H1 (cell line): ENCODE measurements around the gene SLC23A2. TPM values are rescaled to one million over a fixed set of nuclear protein-coding genes. Genes with fewer than 3 reads are reported as not detected.

Experiments
- CTCF ChIA-PET: fragments of 300-600 bp; sonication (Branson Sonifier 250); formaldehyde crosslinking; loops from one replicate; lab custom pipeline; 2021; ENCODE audit not compliant: partially characterized antibody; lab: Charles Lee
- POLR2A ChIA-PET: fragments of 300-600 bp; sonication (Branson Sonifier 250); formaldehyde crosslinking; loops from one replicate; lab custom pipeline; 2021; ENCODE audit warnings: inconsistent platforms; ENCODE audit not compliant: partially characterized antibody; lab: Charles Lee
- DNase-seq, 2 experiments: peaks; one replicate each; pipeline versions ENCODE4 v3.0.0 to v3.0.0-alpha.2; 2010 to 2022; ENCODE audit warnings: low spot score in 2 of 2, low read depth in 1 of 2, mixed read lengths in 1 of 2
- FAIRE-seq: peaks from 2 replicates; lab custom pipeline; 2011; peaks lifted over from hg19 to GRCh38; lab: Jason Lieb, UNC
- H2AFZ ChIP-seq: 2 replicates; pipeline ENCODE4 v1.8.1; 2012; ENCODE audit warnings: low read length, inconsistent platforms
- H2AK5ac ChIP-seq: 2 replicates; pipeline ENCODE4 v1.6.1; 2013; ENCODE audit warnings: low read depth, low read length
- H2BK120ac ChIP-seq: replicated peaks from 2 replicates; pipeline ENCODE3; 2013; ENCODE audit warnings: low read depth, low read length, inconsistent platforms
- H2BK12ac ChIP-seq: 2 replicates; pipeline ENCODE4 v1.6.1; 2013; ENCODE audit warnings: low read depth, low read length
- H2BK15ac ChIP-seq: 2 replicates; pipeline ENCODE4 v1.6.1; 2013; ENCODE audit warnings: low read length
- H2BK20ac ChIP-seq: 2 replicates; pipeline ENCODE4 v1.6.1; 2013; ENCODE audit warnings: low read length
- H2BK5ac ChIP-seq: 2 replicates; pipeline ENCODE4 v1.6.1; 2013; ENCODE audit warnings: low read depth, low read length
- H3K14ac ChIP-seq: 2 replicates; pipeline ENCODE4 v1.6.1; 2013; ENCODE audit warnings: inconsistent platforms; ENCODE audit not compliant: insufficient read length
- H3K18ac ChIP-seq: 2 replicates; pipeline ENCODE4 v1.6.1; 2013; ENCODE audit warnings: low read length; ENCODE audit errors: extremely low read depth
- H3K23ac ChIP-seq: 2 replicates; pipeline ENCODE4 v1.6.1; 2013; ENCODE audit warnings: inconsistent platforms; ENCODE audit not compliant: insufficient read length
- H3K23me2 ChIP-seq: 2 replicates; pipeline ENCODE4 v1.6.1; 2013; ENCODE audit warnings: low read depth, low read length
- H3K27ac ChIP-seq: 2 replicates; pipeline ENCODE4 v1.6.1; 2011; ENCODE audit warnings: low read depth, low read length, inconsistent platforms
- H3K27me3 ChIP-seq, 4 experiments: replicated peaks in 1 of 4; 1 replicate in 1 of 4; 2 replicates in 3 of 4; pipeline versions ENCODE4 v1.6.1 to v1.8.1; 2011 to 2013; ENCODE audit warnings: low read length in 3 of 4, mild to moderate bottlenecking in 3 of 4, inconsistent platforms in 2 of 4, mixed read lengths in 2 of 4, moderate library complexity in 1 of 4; ENCODE audit not compliant: control insufficient read depth in 3 of 4, insufficient read depth in 3 of 4; ENCODE audit errors: extremely low read depth in 1 of 4
- H3K36me3 ChIP-seq, 4 experiments: 2 replicates each; pipeline versions ENCODE4 v1.6.1 to v1.8.1; 2011 to 2013; ENCODE audit warnings: mild to moderate bottlenecking in 4 of 4, low read length in 3 of 4, moderate library complexity in 2 of 4, control low read depth in 1 of 4, inconsistent platforms in 1 of 4; ENCODE audit not compliant: insufficient read depth in 4 of 4, control insufficient read depth in 2 of 4
- H3K4ac ChIP-seq: replicated peaks from 2 replicates; pipeline ENCODE3; 2013; ENCODE audit warnings: low read length, low read depth, mixed read lengths, inconsistent platforms; ENCODE audit not compliant: insufficient read length
- H3K4me1 ChIP-seq, 4 experiments: replicated peaks in 1 of 4; 1 replicate in 1 of 4; 2 replicates in 3 of 4; pipeline versions ENCODE4 v1.6.1 to v1.8.1; 2011 to 2013; ENCODE audit warnings: low read length in 3 of 4, inconsistent platforms in 2 of 4, mixed read lengths in 1 of 4; ENCODE audit not compliant: insufficient read depth in 4 of 4, control insufficient read depth in 3 of 4
- H3K4me2 ChIP-seq, 2 experiments: 2 replicates each; pipeline versions ENCODE4 v1.6.1 to v1.8.1; 2011 to 2013; ENCODE audit warnings: low read depth in 2 of 2, low read length in 2 of 2, control low read depth in 1 of 2, inconsistent platforms in 1 of 2, mild to moderate bottlenecking in 1 of 2; ENCODE audit not compliant: insufficient read depth in 1 of 2
- H3K4me3 ChIP-seq, 4 experiments: fragments of 200-600, 300-600 bp in 1 of 4; sonication (generic), shearing (Covaris generic), sonication (Bioruptor Twin) in 1 of 4; 2 replicates each; pipeline versions ENCODE4 v1.5.1 to v1.8.1; 2011 to 2016; ENCODE audit warnings: low read length in 4 of 4, low read depth in 3 of 4, control low read depth in 2 of 4, inconsistent platforms in 2 of 4, mild to moderate bottlenecking in 2 of 4, mixed read lengths in 1 of 4, moderate library complexity in 1 of 4; ENCODE audit not compliant: insufficient read depth in 2 of 4; ENCODE audit errors: extremely low read depth in 1 of 4
- H3K56ac ChIP-seq: replicated peaks from 2 replicates; pipeline ENCODE3; 2013; ENCODE audit warnings: low read depth, mild to moderate bottlenecking, mixed read lengths, low read length, inconsistent platforms; ENCODE audit not compliant: insufficient read length
- H3K79me1 ChIP-seq: 2 replicates; pipeline ENCODE4 v1.6.1; 2013; ENCODE audit warnings: low read depth, low read length, control low read depth
- H3K79me2 ChIP-seq, 2 experiments: 2 replicates each; pipeline versions ENCODE4 v1.6.1 to v1.8.1; 2012 to 2013; ENCODE audit warnings: low read length in 2 of 2, mild to moderate bottlenecking in 2 of 2, inconsistent platforms in 1 of 2; ENCODE audit not compliant: insufficient read depth in 2 of 2, control insufficient read depth in 1 of 2
- H3K9ac ChIP-seq, 4 experiments: replicated peaks in 1 of 4; 1 replicate in 1 of 4; 2 replicates in 3 of 4; pipeline versions ENCODE4 v1.6.1 to v1.8.1; 2011 to 2013; ENCODE audit warnings: low read depth in 3 of 4, low read length in 3 of 4, control low read depth in 2 of 4, mild to moderate bottlenecking in 2 of 4, moderate library complexity in 2 of 4, inconsistent platforms in 1 of 4; ENCODE audit errors: extremely low read depth in 1 of 4
- H3K9me3 ChIP-seq, 2 experiments: 2 replicates each; pipeline versions ENCODE4 v1.6.1 to v1.8.1; 2012 to 2013; ENCODE audit warnings: mild to moderate bottlenecking in 2 of 2, moderate library complexity in 2 of 2, control low read depth in 1 of 2, inconsistent platforms in 1 of 2, low read depth in 1 of 2, low read length in 1 of 2, mixed read lengths in 1 of 2; ENCODE audit not compliant: insufficient read depth in 2 of 2
- H4K20me1 ChIP-seq, 2 experiments: replicated peaks in 1 of 2; 2 replicates each; pipeline versions ENCODE3 to v1.8.1; 2011 to 2013; ENCODE audit warnings: inconsistent platforms in 2 of 2, low read length in 2 of 2, mild to moderate bottlenecking in 1 of 2; ENCODE audit not compliant: insufficient read depth in 2 of 2, control insufficient read depth in 1 of 2
- H4K5ac ChIP-seq: 2 replicates; pipeline ENCODE4 v1.6.1; 2013; ENCODE audit warnings: low read length, low read depth, mixed read lengths, inconsistent platforms; ENCODE audit not compliant: insufficient read length
- H4K8ac ChIP-seq: 2 replicates; pipeline ENCODE4 v1.8.0; 2013; ENCODE audit warnings: mild to moderate bottlenecking, moderate library complexity, low read length, inconsistent platforms; ENCODE audit not compliant: insufficient read depth; ENCODE audit errors: extremely low read depth
- H4K91ac ChIP-seq: replicated peaks from 2 replicates; pipeline ENCODE3; 2013; ENCODE audit warnings: low read length, mixed read lengths, inconsistent platforms; ENCODE audit not compliant: insufficient read length
- BCL11A ChIP-seq, 2 experiments: IDR thresholded peaks; one replicate each; pipeline ENCODE4 v1.6.1; 2011; ENCODE audit warnings: low read depth in 2 of 2, low read length in 2 of 2, mild to moderate bottlenecking in 2 of 2
- CBX5 ChIP-seq: fragments of 300-800, 300-1000 bp; sonication (generic); IDR thresholded peaks from 2 replicates; pipeline ENCODE4 v1.7.1; 2016; ENCODE audit warnings: antibody characterized with exemption, low read length, low read depth
- CBX8 ChIP-seq: fragments of 300-800, 300-1000 bp; sonication (generic); IDR thresholded peaks from 2 replicates; pipeline ENCODE4 v1.7.1; 2016; ENCODE audit warnings: low read depth, low read length, borderline replicate concordance
- CHD1 ChIP-seq: IDR thresholded peaks from 2 replicates; pipeline ENCODE4 v1.6.1; 2012; ENCODE audit warnings: low read depth, low read length, improper control_type of control experiment
- E2F6 ChIP-seq: IDR thresholded peaks from 2 replicates; pipeline ENCODE4 v1.6.1; 2012; ENCODE audit warnings: inconsistent platforms
- GABPA ChIP-seq: IDR thresholded peaks from 2 replicates; pipeline ENCODE4 v1.6.1; 2011; ENCODE audit warnings: mild to moderate bottlenecking, low read length, moderate library complexity, borderline replicate concordance; ENCODE audit not compliant: insufficient read depth
- KDM1A ChIP-seq: fragments of 200-600, 300-600 bp; sonication (generic); IDR thresholded peaks from 2 replicates; pipeline ENCODE4 v1.7.1; 2016; ENCODE audit warnings: mild to moderate bottlenecking, low read length, borderline replicate concordance
- KDM4A ChIP-seq: IDR thresholded peaks from one replicate; pipeline ENCODE4 v1.7.1; 2012; ENCODE audit warnings: low read depth, mild to moderate bottlenecking, moderate library complexity, low read length, inconsistent platforms; ENCODE audit not compliant: severe bottlenecking
- KDM5A ChIP-seq: fragments of 200-600 bp; IDR thresholded peaks from 2 replicates; pipeline ENCODE4 v1.7.1; 2012; ENCODE audit warnings: mild to moderate bottlenecking, low read length, inconsistent platforms, mixed read lengths
- POLR2A ChIP-seq, 2 experiments: IDR thresholded peaks; 1 replicate in 1 of 2; 2 replicates in 1 of 2; pipeline ENCODE4 v1.6.1; 2011; ENCODE audit warnings: low read depth in 2 of 2, low read length in 2 of 2, mild to moderate bottlenecking in 2 of 2; ENCODE audit errors: control extremely low read depth in 1 of 2
- RNF2 ChIP-seq: fragments of 200-900, 300-1000 bp; sonication (generic); IDR thresholded peaks from 2 replicates; pipeline ENCODE4 v1.7.1; 2016; ENCODE audit warnings: borderline replicate concordance, low read depth, mild to moderate bottlenecking, antibody characterized with exemption, low read length; ENCODE audit not compliant: poor library complexity, severe bottlenecking; ENCODE audit errors: missing control alignments
- RXRA ChIP-seq: IDR thresholded peaks from 2 replicates; pipeline ENCODE4 v1.6.1; 2011; ENCODE audit warnings: low read depth, mild to moderate bottlenecking, low read length, moderate library complexity; ENCODE audit not compliant: insufficient read depth
- SIN3A ChIP-seq, 2 experiments: IDR thresholded peaks in 1 of 2; conservative IDR thresholded peaks in 1 of 2; 2 replicates each; pipeline ENCODE4 v1.6.1; 2011 to 2012; ENCODE audit warnings: low read length in 2 of 2, improper control_type of control experiment in 1 of 2, low read depth in 1 of 2, mild to moderate bottlenecking in 1 of 2
- SP2 ChIP-seq: IDR thresholded peaks from 2 replicates; pipeline ENCODE4 v1.6.1; 2012; ENCODE audit warnings: mild to moderate bottlenecking, low read length, inconsistent platforms
- WGBS, 2 experiments: shearing (Covaris generic) in 1 of 2; methylation state at CpG; one replicate each; pipeline versions ENCODE4 v1.1.6 to v1.1.7; 2013 to 2015; ENCODE audit warnings: low lambda C conversion rate in 2 of 2, mixed read lengths in 2 of 2, inconsistent platforms in 1 of 2, low coverage in 1 of 2, missing lambda C conversion rate in 1 of 2; ENCODE audit not compliant: insufficient replicate concordance in 2 of 2, insufficient coverage in 1 of 2, insufficient read length in 1 of 2; ENCODE audit errors: extremely low coverage in 1 of 2, missing lambda C conversion rate in 1 of 2; 5-methylcytosine and 5-hydroxymethylcytosine counted together
- polyA plus RNA-seq, 7 experiments: library from polyadenylated mRNA; depleted of rRNA in 3 of 7; stranded (reverse) in 5 of 7; unstranded in 2 of 7; fragments of >200 nt in 5 of 7; fragments of 200-250 nt in 2 of 7; gene quantifications; 1 replicate in 5 of 7; 2 replicates in 1 of 7; 4 replicates in 1 of 7; pipeline versions ENCODE4 v1.2.1 to v1.2.3, GENCODE V29; 2011 to 2013; ENCODE audit warnings: missing spikeins in 2 of 7, mixed read lengths in 2 of 7
- total RNA-seq: library from RNA; stranded (reverse); fragmentation: NEBNext Ultra II Directional; extraction: Animal tissue kit (Norgen Biotek cat#: 25700); gene quantifications from 2 replicates; pipeline ENCODE4 v1.2.1, GENCODE V29; 2021

SLC23A2 gene
- total and polyA plus RNA-seq, 2 of the 8 experiments (the other 6 are each of a cell fraction or from before 2014, with no cell fraction given): 17.0 to 18.6 TPM

DNA sequence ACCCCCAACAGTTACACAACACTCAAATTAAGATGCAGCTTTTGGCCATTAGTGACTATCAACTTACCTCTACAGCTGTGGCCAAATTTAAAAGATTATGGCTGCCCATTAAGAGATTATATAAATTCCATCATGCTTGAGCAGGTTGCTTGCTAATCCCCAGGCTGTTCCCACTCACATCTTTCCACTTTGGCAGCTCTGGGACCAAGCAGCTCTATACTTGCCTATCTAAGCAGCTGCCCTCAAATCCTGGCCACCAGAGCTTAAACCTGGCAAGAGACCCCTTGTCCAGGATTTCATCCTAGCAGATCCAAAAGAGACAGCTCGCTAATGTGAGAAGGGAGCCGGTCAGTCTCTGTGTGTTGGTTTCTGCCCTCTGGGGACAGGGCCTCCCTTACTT is 127.9 kb downstream of the SLC23A2 start:
- DNase-seq (no peak), FAIRE-seq (no peak)
- Histone ChIP-seq H3K56ac (no peak overlapping the region), H3K14ac (no peak overlapping the region), H3K23me2 (no peaks in the 10 kb centered on the region), H3K9ac (no peak overlapping the region), H2AFZ (no peak overlapping the region), H3K18ac (no peak overlapping the region), H2BK120ac (no peak overlapping the region), H2AK5ac (no peak overlapping the region), H3K4me2 (no peak overlapping the region), H2BK20ac (no peak overlapping the region), H2BK12ac (no peak overlapping the region), H4K20me1 (no peaks in the 10 kb centered on the region), H2BK15ac (no peak overlapping the region), H3K27ac (no peak overlapping the region), H3K4me1 (no peaks in the 10 kb centered on the region), H4K5ac (no peak overlapping the region), H3K79me1 (no peaks in the 10 kb centered on the region), H3K4ac (no peak overlapping the region), H3K27me3 (no peaks in the 10 kb centered on the region), H3K9me3 (no peaks in the 10 kb centered on the region), H3K4me3 (no peak overlapping the region), H2BK5ac (no peak overlapping the region), H4K91ac (no peak overlapping the region), H3K36me3 (peaks cover 0 to 8% (median 3%) of the 10 kb centered on the region in 4 experiments; a peak in 3 of 8 replicates), H4K8ac (no peak overlapping the region), H3K23ac (no peak overlapping the region), H3K79me2 (no peaks in the 10 kb centered on the region)
- WGBS, 2 experiments: 90% methylated on average over 2 of the region's 2 CpGs; no CpG with 5 or more reads in 1 of the 2 experiments
- POLR2A ChIA-PET: no interaction called here
- no peak for TF ChIP-seq RNF2
- TF ChIP-seq CBX8: no peak
- no peak for TF ChIP-seq GABPA
- TF ChIP-seq KDM5A: no peak
- no peak for TF ChIP-seq SP2
- no peak for TF ChIP-seq CHD1
- TF ChIP-seq E2F6: no peak
- TF ChIP-seq KDM4A: no peak
- TF ChIP-seq RXRA: no peak
- no peak for TF ChIP-seq POLR2A (IDR thresholded peaks at IDR 0.05; ENCODE audit: control extremely low read depth in 1 of 2, low read depth in 2 of 2, low read length in 2 of 2)
- no peak for TF ChIP-seq BCL11A (IDR thresholded peaks at IDR 0.05; ENCODE audit: low read depth in 2 of 2, low read length in 2 of 2)
- no peak for TF ChIP-seq CBX5
- no peak for TF ChIP-seq KDM1A
- no peak for TF ChIP-seq SIN3A (conservative IDR thresholded peaks at IDR 0.05 in 1 of 2, IDR thresholded peaks at IDR 0.05 in 1 of 2; ENCODE audit: low read depth in 1 of 2, low read length in 2 of 2)
- CTCF ChIA-PET: interaction anchor here (0.6 kb wide), 1 partner anchor 52 kb away, joined by 3 read pairs; no protein-coding TSS in a partner anchor
